Left renal pelvis (tissue), 4 donors: ENCODE measurements around the gene SLC35E2B. TPM values are rescaled to one million over a fixed set of nuclear protein-coding genes. Genes with fewer than 3 reads are reported as not detected.

Experiments used
- DNase-seq, 4 donors: peaks; one replicate each; pipeline ENCODE4 v3.0.0-alpha.2; 2013; ENCODE audit warnings: low read depth in 4 of 4, low spot score in 3 of 4
- polyA plus RNA-seq, 4 donors: library from polyadenylated mRNA; unstranded; fragments of 120-200 nt; gene quantifications; one replicate each; pipeline ENCODE4 v1.2.1, GENCODE V29; 2013; ENCODE audit not compliant: insufficient read length in 4 of 4

SLC35E2B gene
- polyA plus RNA-seq, 4 donors, result 65.5 to 107 (median 72.9) TPM

GRCh38 chr1:1615256-1616044 lies 77.1 kb downstream of the SLC35E2B start, which contains the start of gene MIB2:
TSS of gene MIB2 (plus strand) at chr1:1615500. CDS start at chr1:1623453, 7,953 bp downstream.
- DNase-seq, result peak; percentile 87 to 91 (median 90)

- DNase-seq, result no peak
Observed at GRCh38 chr1:1614954-1615255, 77.7 kb downstream of the SLC35E2B start.

GRCh38 chr1:1614204-1614953 lies 78.2 kb downstream of the SLC35E2B start:
- no peak for DNase-seq

GRCh38 chr1:1613509-1614082 lies 79.0 kb downstream of the SLC35E2B start:
- DNase-seq, result no peak

- no peak for DNase-seq
Observed at GRCh38 chr1:1612104-1612400, 80.5 kb downstream of the SLC35E2B start.

GRCh38 chr1:1610796-1611195 lies 81.8 kb downstream of the SLC35E2B start:
- no peak for DNase-seq

- DNase-seq, result no peak
Observed at GRCh38 chr1:1609822-1610485, 82.6 kb downstream of the SLC35E2B start.

Other genes with a start within 250 kb of the SLC35E2B start
- 1 to 10 TPM in 3 of 4 donors, under 1 TPM in 1; 0.41 to 4.7 (median 1.9) TPM for gene ATAD3C, start 243.1 kb downstream of the SLC35E2B start, polyA plus RNA-seq
- 10 to 100 TPM in 3 of 4 donors, 1 to 10 TPM in 1; 8.4 to 28.1 (median 14.2) TPM for gene ATAD3B, start 221.0 kb downstream of the SLC35E2B start, polyA plus RNA-seq
- gene ATAD3A, start 180.6 kb downstream of the SLC35E2B start, polyA plus RNA-seq, result 10 to 100 TPM; 14.4 to 30.0 (median 19.2) TPM
- 1 to 10 TPM; 3.4 to 9.7 (median 6.3) TPM for gene TMEM240, start 152.2 kb downstream of the SLC35E2B start, polyA plus RNA-seq
- gene SSU72, start 117.9 kb downstream of the SLC35E2B start, polyA plus RNA-seq, result 10 to 100 TPM; 77.9 to 93.4 (median 87.3) TPM
- 1 to 10 TPM; 2.5 to 3.9 (median 3.4) TPM for gene FNDC10, start 92.7 kb downstream of the SLC35E2B start, polyA plus RNA-seq
- 10 to 100 TPM; 26.1 to 84.8 (median 39.5) TPM for gene MIB2, start 77.3 kb downstream of the SLC35E2B start, polyA plus RNA-seq
- gene MMP23B, start 60.6 kb downstream of the SLC35E2B start, polyA plus RNA-seq, result 10 to 100 TPM; 16.5 to 52.1 (median 24.5) TPM
- gene CDK11B, start 33.8 kb downstream of the SLC35E2B start, polyA plus RNA-seq, result 10 to 100 TPM; 30.1 to 43.8 (median 39.9) TPM
- 10 to 100 TPM; 26.1 to 42.0 (median 30.3) TPM for gene CDK11A, start 31.6 kb upstream of the SLC35E2B start, polyA plus RNA-seq
- gene NADK, start 85.7 kb upstream of the SLC35E2B start, polyA plus RNA-seq, result 10 to 100 TPM; 39.2 to 59.4 (median 44.3) TPM
- 100 to 1,000 TPM; 262 to 314 (median 273) TPM for gene GNB1, start 198.3 kb upstream of the SLC35E2B start, polyA plus RNA-seq
- gene CALML6, start 222.5 kb upstream of the SLC35E2B start, polyA plus RNA-seq, result 1 to 10 TPM in 1 of 4 donors, under 1 TPM in 3; 0.18 to 1.2 (median 0.42) TPM
- 1 to 10 TPM in 2 of 4 donors, under 1 TPM in 2; 0.38 to 1.3 (median 1.1) TPM for gene TMEM52, start 226.5 kb upstream of the SLC35E2B start, polyA plus RNA-seq